HG02981 (cell line): ENCODE data around the gene TSPAN18.

ENCODE experiments used
- ATAC-seq: cut with Tn5 transposase; IDR thresholded peaks from one replicate; pipeline ENCODE4 v1.9.1; 2021; ENCODE audit warnings: mild to moderate bottlenecking, moderate library complexity; ENCODE audit not compliant: unreplicated experiment

Gene TSPAN18

DNA sequence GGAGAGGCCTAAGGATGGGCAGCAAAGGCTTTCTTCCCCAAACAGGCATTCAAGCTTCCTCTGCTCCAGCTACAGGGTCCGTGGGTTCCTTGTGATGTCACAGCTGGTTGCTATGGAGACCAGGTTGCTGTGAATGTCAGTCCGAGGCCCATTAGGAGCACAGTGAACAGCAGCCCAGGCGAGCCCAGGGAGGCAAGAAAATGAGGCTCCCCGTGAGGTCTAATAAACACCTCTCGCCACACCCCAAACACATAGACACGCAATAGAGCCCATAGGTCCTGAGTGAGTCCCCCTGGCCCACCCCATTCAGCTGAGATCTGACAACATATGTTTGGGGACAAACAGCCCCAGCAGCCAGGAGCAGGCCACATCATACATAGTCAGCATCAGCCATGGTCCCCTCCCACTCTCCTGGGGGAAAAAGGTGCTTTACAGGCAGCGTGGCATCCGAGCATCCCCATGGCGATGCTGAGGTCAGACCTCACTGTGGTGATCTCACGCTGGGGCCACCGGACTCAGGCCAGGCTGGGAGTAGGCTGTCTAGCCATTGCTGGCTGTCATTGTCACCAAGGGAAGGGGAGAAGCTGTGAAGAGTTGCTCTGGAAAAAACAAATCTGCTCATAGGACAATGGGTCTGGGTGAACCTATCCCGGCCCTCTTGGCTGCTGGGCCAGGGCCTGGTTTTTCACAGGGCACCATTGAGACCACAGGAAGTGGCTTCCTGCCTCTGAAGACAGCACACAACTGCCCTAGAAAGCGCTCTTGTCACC lies 247.1 kb downstream of the TSPAN18 start:
- no peak for ATAC-seq

DNA sequence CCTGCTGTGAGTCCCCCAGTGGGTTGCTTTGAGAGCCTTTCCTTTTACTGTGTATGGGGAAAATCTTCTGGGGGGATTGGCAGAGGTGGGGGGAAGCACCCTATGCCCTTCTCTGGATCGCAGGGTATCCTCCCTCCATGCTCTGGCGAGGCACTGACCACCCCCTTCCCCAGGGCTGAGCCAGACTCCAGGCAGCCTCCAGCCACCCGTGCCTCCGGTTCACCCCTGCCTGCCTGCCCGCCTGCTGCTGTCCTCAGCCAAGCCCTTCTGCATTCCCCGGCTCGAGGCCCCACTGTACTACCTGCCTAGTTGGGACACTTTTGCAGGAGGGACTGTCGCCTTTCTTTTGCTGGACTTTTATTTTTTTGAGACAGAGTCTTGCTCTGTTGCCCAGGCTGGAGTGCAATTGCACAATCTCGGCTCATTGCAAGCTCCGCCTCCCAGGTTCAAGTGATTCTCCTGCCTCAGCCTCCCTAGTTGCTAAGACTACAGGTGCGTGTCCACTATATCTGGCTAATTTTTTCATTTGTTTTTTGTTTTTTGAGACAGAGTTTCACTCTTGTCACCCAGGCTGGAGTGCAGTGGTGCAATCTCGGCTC lies 247.7 kb downstream of the TSPAN18 start:
- ATAC-seq = no peak

DNA sequence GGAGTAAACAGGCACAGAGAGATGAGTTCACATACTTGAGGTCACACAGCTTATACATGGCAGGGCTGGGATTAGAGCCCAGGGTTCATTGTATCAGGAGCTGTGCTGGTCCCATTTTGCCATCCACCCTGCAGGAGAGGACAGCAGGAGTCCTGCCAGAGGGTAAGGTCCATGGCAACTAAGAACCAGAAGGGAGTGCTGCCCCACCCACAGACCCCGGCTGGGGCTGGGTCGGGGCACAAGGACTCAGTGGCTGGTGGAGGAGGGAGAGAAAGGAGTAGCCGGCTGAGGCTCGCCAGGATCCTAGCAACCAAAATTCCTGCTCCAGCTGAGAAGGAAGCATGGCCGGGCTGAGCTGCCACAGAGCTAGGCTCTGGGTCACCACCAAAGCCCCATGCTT lies 249.8 kb downstream of the TSPAN18 start:
- ATAC-seq = no peak

DNA sequence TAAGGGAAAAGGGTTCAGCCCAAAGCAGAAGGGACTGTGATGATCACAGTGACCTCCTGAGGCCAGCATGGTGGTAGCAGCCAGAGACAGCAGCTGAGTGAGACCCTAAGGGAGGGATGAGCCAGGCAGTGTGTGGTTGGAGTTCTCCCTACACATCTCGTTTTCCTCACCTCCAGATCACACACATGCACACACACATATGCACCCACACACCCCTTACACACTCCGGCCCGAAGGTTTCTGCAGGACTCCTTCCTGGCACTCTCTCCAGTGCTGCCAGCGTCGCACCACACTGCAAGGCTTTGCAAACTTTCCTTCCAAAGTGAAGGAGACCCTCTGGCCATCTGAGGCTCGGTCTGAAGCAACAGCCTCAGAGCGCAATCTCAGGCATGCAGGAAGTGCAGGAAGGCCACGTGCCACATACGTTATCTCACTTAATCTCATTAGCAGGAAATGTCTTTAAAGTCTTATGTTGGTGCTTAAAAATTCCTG lies 250.8 kb downstream of the TSPAN18 start:
- ATAC-seq = no peak

DNA sequence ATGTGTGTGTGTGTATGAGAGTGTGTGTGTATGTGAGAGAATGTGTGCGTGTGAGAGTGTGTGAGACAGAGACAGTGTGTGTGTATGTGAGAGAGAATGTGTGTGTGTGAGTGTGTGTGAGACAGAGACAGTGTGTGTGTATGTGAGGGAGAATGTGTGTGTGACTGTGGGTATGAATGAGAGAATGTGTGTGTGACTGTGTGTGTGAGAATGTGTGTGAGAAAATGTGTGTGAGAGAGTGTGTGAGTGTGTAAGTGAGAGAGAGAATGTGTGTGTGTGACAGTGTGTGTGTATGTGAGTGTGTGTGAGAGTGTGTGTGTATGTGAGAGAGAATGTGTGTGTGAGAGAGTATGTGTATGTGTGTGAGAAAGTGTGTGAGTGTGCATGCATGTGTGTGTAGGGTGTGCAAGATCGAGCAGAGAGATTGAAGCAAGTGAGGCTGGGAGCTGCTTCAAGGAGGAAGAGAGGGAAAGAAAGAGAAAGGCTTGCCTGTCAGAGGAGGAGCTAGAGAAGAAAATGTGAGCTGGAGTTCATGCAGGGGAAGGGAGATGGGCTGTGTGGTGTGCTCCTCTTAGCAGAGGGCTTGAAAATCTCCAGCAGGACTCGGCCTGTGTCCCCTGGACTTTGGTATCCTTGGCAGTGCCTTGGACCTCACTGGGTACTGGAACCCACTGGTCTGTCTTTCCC lies 251.7 kb downstream of the TSPAN18 start:
- ATAC-seq = no peak

DNA sequence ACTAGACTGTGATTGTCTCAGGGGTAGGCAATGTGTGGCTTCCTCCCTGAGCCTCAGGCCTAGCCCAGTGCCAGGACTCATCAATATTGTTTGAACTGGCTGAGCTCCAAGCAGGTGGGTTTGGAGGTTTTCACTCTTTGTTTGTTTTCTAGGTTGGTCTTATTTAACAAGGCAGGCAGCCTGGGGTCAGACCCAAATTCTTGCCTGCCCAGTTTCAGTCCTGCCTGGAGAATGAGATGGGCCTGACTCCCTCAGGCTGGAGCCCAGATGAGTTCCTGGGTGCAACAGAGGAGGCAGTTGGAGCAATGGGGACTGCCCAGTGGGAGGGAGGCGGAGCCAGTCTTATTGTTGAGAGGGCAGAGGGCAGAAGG lies 252.2 kb downstream of the TSPAN18 start:
- no peak for ATAC-seq

DNA sequence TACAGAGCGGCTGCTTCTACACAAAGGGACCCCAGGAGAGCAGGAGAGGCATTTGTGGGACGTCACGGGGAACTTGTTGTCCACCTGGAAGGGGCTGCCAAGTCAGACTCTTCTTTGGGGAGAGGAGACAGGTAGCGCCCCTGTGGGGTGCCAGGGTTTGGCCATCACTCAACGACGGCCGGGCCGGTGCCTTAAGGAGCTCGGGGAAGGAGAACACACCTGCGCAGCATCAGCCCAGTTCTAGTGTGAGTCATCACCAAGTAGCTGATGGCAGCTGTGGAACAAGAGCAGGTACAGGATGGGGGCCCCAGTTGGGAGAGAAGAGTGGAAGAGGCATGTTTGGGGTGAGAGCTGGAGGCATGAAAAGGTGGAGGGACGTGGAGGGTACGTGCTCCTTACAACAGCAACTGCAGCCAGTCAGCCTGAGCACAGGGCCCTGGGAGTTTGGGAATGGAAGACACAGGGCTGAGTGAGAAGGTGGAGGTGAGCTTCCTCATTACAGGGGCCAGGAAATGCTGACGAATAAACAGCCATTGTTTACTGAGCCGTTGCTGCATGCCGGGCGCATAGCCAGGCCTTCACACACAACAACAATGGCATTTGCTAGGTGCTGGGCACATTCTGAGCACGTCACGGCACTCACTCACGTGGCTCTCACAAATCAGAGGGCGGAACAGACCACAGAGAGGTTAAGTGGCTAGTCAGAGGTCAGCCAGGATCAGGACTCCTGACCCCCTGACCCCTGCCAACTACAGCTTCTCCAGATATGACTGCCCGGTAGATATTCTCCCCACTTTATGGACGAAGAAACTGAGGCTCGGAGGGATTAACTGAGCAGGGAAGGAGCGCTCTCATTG lies 253.0 kb downstream of the TSPAN18 start:
- no peak for ATAC-seq

DNA sequence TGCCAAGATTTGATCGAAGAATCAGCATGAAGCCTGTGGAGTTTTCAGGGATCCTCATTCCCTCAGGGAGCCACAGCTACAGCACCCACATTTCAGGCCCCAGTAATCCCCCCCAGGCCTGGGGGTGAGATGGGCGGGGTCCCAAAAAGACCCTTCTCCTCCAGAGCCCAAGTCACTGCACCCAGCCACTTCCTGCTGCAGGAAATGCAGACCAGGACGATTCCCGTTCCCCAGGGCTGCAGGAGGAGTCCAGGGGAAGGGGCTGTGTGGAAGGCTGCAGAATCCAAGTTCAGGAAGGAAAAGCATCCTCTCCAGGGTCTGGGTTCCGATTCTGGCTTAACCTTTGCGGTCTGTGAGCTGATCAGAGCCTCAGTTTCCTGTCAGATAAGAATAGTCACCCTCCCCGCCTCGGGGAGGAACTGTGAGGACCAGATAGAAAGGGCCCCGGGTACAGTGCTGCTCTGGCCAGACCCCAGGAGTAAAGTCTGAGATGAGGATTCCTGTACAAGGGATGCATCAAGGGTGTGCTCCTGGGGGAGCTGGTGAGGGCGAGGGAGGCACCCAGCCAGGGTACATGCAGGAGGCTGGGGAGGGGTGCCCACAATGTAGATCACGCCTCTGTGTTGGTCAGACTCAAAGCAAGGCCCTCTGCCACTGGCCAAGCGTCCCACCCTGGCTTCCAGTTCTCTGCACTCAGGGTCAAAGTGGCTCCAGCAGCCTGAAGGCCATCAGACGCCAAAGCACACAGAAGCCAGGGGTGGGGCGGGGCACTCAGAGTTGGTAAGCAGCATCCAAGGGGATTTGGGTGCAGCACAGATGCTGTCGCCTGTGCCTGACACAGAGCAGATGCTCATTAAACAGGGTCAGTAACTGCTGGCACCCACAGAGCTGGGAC lies 254.0 kb downstream of the TSPAN18 start:
- no peak for ATAC-seq
